ENCODE measurements around the gene POLR2B. TPM values are rescaled to one million over a fixed set of nuclear protein-coding genes. Genes with fewer than 3 reads are reported as not detected.
A peak's percentile ranks its signal among the peaks of the same experiment; 100 is the strongest.

The POLR2B gene
- total RNA-seq, 4 donors from 2014 or later = 39.8 to 74.8 (median 53.4) TPM

- WGBS, 2 donors (ENCODE audit: low coverage in 1 of 2) = 15 to 28% methylated on average over 7 of the region's 7 CpGs
- TF ChIP-seq POLR2AphosphoS5 (IDR thresholded peaks at IDR 0.05) (peak; percentile 33 to 63 (median 55)), EP300 (IDR thresholded peaks at IDR 0.05; ENCODE audit: low read depth) (no peak)
- in situ Hi-C loops (cut with MboI; ENCODE audit: low pct_ligation_motif_present in 1 of 4, low pct_unique_long_range_greater_than_20kb in 1 of 4, low sequenced_read_pairs in 3 of 4) = no loop called here
These were observed 20.6 kb upstream of the POLR2B start for GRCh38 chr4:56958111-56958517.

GRCh38 chr4:56959100-56959499, 19.6 kb upstream of the POLR2B start:
- H3K4me3 ChIP-seq = no peak overlapping the region
- intact Hi-C loops (cut with DNase I; ENCODE audit: low total_unique reads) (no loop called here), in situ Hi-C loops (cut with MboI; ENCODE audit: low pct_ligation_motif_present in 1 of 4, low pct_unique_long_range_greater_than_20kb in 1 of 4, low sequenced_read_pairs in 3 of 4) (no loop called here)
- H3K36me3 ChIP-seq = peaks cover 0 to 11% (median 4%) of the 10 kb centered on the region in 4 donors
- 46% methylated on average over 1 of the region's 1 CpG; no CpG with 5 or more reads in 1 of the 2 donors for WGBS, 2 donors (ENCODE audit: low coverage in 1 of 2)
- peaks cover 7 to 18% (median 10%) of the 10 kb centered on the region in 4 donors for H3K4me1 ChIP-seq
- no peaks in the 10 kb centered on the region for H3K27me3 ChIP-seq
- no peak for DNase-seq
- H3K9me3 ChIP-seq = no peaks in the 10 kb centered on the region
- TF ChIP-seq, protein P1, sequence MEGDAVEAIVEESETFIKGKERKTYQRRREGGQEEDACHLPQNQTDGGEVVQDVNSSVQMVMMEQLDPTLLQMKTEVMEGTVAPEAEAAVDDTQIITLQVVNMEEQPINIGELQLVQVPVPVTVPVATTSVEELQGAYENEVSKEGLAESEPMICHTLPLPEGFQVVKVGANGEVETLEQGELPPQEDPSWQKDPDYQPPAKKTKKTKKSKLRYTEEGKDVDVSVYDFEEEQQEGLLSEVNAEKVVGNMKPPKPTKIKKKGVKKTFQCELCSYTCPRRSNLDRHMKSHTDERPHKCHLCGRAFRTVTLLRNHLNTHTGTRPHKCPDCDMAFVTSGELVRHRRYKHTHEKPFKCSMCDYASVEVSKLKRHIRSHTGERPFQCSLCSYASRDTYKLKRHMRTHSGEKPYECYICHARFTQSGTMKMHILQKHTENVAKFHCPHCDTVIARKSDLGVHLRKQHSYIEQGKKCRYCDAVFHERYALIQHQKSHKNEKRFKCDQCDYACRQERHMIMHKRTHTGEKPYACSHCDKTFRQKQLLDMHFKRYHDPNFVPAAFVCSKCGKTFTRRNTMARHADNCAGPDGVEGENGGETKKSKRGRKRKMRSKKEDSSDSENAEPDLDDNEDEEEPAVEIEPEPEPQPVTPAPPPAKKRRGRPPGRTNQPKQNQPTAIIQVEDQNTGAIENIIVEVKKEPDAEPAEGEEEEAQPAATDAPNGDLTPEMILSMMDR (IDR thresholded peaks at IDR 0.05) = no peak
- TF ChIP-seq POLR2AphosphoS5 (IDR thresholded peaks at IDR 0.05) = peak in 1 of 3 donors; percentile 20
- peak overlapping the region in 3 of 4 donors; percentile 33 to 67 (median 34) for H3K27ac ChIP-seq

More at GRCh38 chr4:56958111-56958517, 20.6 kb upstream of the POLR2B start:
- H3K27me3 ChIP-seq = no peaks in the 10 kb centered on the region
- peak overlapping the region; percentile 24 to 67 (median 34) for H3K27ac ChIP-seq
- intact Hi-C loops (cut with DNase I; ENCODE audit: low total_unique reads) = no loop called here
- no peaks in the 10 kb centered on the region for H3K9me3 ChIP-seq
- H3K36me3 ChIP-seq = peaks cover 0 to 2% (median 0%) of the 10 kb centered on the region in 4 donors
- peak; percentile 68 for DNase-seq
- H3K4me3 ChIP-seq = no peak overlapping the region
- peaks cover 7 to 18% (median 10%) of the 10 kb centered on the region in 4 donors for H3K4me1 ChIP-seq

DNA sequence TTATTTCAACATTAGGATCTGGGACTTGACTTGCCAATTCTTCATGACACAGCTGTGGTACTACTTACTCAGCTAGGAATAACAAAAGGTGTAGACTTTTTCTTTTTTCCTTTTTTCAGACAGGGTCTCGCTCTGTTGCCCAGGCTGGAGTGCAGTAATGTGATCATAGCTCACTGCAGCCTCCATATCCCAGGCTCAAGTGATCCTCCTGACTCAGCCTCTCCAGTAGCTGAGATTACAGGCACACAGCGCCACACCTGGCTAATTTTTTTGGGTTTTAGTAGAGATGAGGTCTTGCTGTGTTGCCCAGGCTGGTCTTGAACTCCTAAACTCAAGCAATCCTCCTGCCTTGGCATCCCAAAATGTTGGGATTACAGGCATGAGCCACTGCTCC, 17.6 kb upstream of the POLR2B start:
- Histone ChIP-seq H3K27ac (no peak overlapping the region), H3K4me1 (peaks cover 7 to 18% (median 10%) of the 10 kb centered on the region in 4 donors), H3K27me3 (no peaks in the 10 kb centered on the region), H3K4me3 (no peak overlapping the region), H3K9me3 (no peaks in the 10 kb centered on the region), H3K36me3 (peaks cover 0 to 25% (median 11%) of the 10 kb centered on the region in 4 donors)
- 91 to 100% methylated on average over 1 to 2 of the region's 2 CpGs for WGBS, 2 donors (ENCODE audit: low coverage in 1 of 2)
- no peak for TF ChIP-seq EP300 (IDR thresholded peaks at IDR 0.05; ENCODE audit: low read depth)
- no peak for TF ChIP-seq POLR2A (IDR thresholded peaks at IDR 0.05)
- no peak for TF ChIP-seq POLR2AphosphoS5 (IDR thresholded peaks at IDR 0.05)
- TF ChIP-seq, protein P1 (IDR thresholded peaks at IDR 0.05) = no peak
- no peak for DNase-seq
- intact Hi-C loops (cut with DNase I; ENCODE audit: low total_unique reads) = no loop called here
- in situ Hi-C loops (cut with MboI; ENCODE audit: low pct_ligation_motif_present in 1 of 4, low pct_unique_long_range_greater_than_20kb in 1 of 4, low sequenced_read_pairs in 3 of 4) = no loop called here

DNA sequence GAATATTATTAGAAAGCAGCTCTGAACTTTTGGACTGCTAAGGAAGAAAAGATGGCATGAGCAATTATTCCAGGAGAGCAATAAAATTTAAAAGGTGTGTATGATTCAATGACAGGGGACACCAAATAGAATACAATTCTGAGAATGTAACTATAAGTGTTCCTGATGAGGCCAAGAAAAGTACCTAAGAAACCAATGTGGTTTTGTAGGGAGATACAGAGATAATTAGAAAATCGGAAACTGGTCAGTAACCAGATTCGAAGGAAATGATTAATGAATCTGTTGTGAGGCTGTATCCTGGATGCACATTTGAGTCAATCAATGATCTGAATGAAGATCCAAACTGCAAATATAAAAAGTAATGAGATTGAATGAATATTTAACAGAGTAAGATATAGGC, 7.3 kb upstream of the POLR2B start:
- Histone ChIP-seq H3K27me3 (no peaks in the 10 kb centered on the region), H3K36me3 (peaks cover 4 to 60% (median 34%) of the 10 kb centered on the region in 4 donors), H3K4me3 (no peak overlapping the region), H3K27ac (no peak overlapping the region), H3K4me1 (peaks cover 0 to 19% (median 17%) of the 10 kb centered on the region in 4 donors), H3K9me3 (peaks cover 6% of the 10 kb centered on the region in 2 donors)
- in situ Hi-C loops (cut with MboI; ENCODE audit: low pct_ligation_motif_present in 1 of 4, low pct_unique_long_range_greater_than_20kb in 1 of 4, low sequenced_read_pairs in 3 of 4) = no loop called here
- WGBS, 2 donors (ENCODE audit: low coverage in 1 of 2) = 86 to 100% methylated on average over 2 of the region's 2 CpGs
- intact Hi-C loops (cut with DNase I; ENCODE audit: low total_unique reads) = no loop called here
- TF ChIP-seq POLR2AphosphoS5 (IDR thresholded peaks at IDR 0.05) = no peak
- TF ChIP-seq EP300 (IDR thresholded peaks at IDR 0.05; ENCODE audit: low read depth) = no peak
- TF ChIP-seq, protein P1 (IDR thresholded peaks at IDR 0.05) = no peak
- no peak for DNase-seq

- WGBS, 2 donors (ENCODE audit: low coverage in 1 of 2) = 92% methylated on average over 2 of the region's 2 CpGs
- in situ Hi-C loops (cut with MboI; ENCODE audit: low pct_ligation_motif_present in 1 of 4, low pct_unique_long_range_greater_than_20kb in 1 of 4, low sequenced_read_pairs in 3 of 4) = no loop called here
- H3K9me3 ChIP-seq = peaks cover 6% of the 10 kb centered on the region in 2 donors
- H3K27me3 ChIP-seq = no peaks in the 10 kb centered on the region
- intact Hi-C loops (cut with DNase I; ENCODE audit: low total_unique reads) = no loop called here
- TF ChIP-seq EP300 (IDR thresholded peaks at IDR 0.05; ENCODE audit: low read depth) (no peak), POLR2A (IDR thresholded peaks at IDR 0.05) (no peak), POLR2AphosphoS5 (IDR thresholded peaks at IDR 0.05) (no peak)
- TF ChIP-seq, protein P1 (IDR thresholded peaks at IDR 0.05) = no peak
- DNase-seq = no peak
- H3K27ac ChIP-seq = no peak overlapping the region
- peaks cover 0 to 20% (median 18%) of the 10 kb centered on the region in 4 donors for H3K4me1 ChIP-seq
- H3K4me3 ChIP-seq = no peak overlapping the region
- H3K36me3 ChIP-seq = peaks cover 4 to 51% (median 29%) of the 10 kb centered on the region in 4 donors
These were observed 6.3 kb upstream of the POLR2B start for GRCh38 chr4:56972389-56972788.

All from transverse colon (tissue), 4 donors.